BE2C (cell line): ENCODE measurements around the gene LINC00237.

Experiments used
- DNase-seq: peaks from one replicate; pipeline ENCODE4 v3.0.0-alpha.2; 2020
- H3K27me3 ChIP-seq: fragments of 250-450 bp; sonication (Bioruptor Pico); 2 replicates; pipeline ENCODE4 v1.5.1; 2020; ENCODE audit warnings: mild to moderate bottlenecking
- H3K36me3 ChIP-seq: fragments of 250-450 bp; sonication (Bioruptor Pico); 2 replicates; pipeline ENCODE4 v1.5.1; 2020; ENCODE audit warnings: mild to moderate bottlenecking
- H3K4me1 ChIP-seq: fragments of 250-450 bp; sonication (Bioruptor Pico); 2 replicates; pipeline ENCODE4 v1.5.1; 2020
- H3K4me3 ChIP-seq: 2 replicates; pipeline ENCODE4 v1.5.1; 2011; ENCODE audit warnings: low read depth, low read length
- H3K9me3 ChIP-seq: fragments of 250-450 bp; sonication (Bioruptor Pico); 2 replicates; pipeline ENCODE4 v1.5.1; 2020
- CTCF ChIP-seq: IDR thresholded peaks from 2 replicates; pipeline ENCODE4 v1.5.1; 2012; ENCODE audit warnings: mild to moderate bottlenecking, low read depth, low read length

Gene LINC00237

GRCh38 chr20:21118782-21119181 is 12.6 kb upstream of the LINC00237 start:
- no peaks in the 10 kb centered on the region for H3K27me3 ChIP-seq
- DNase-seq = no peak
- no peak for TF ChIP-seq CTCF
- H3K36me3 ChIP-seq = no peaks in the 10 kb centered on the region
- H3K4me1 ChIP-seq = no peaks in the 10 kb centered on the region
- no peaks in the 10 kb centered on the region for H3K9me3 ChIP-seq
- no peak overlapping the region for H3K4me3 ChIP-seq

- H3K4me3 ChIP-seq = no peak overlapping the region
- no peaks in the 10 kb centered on the region for H3K36me3 ChIP-seq
- H3K27me3 ChIP-seq = no peaks in the 10 kb centered on the region
These were observed 12.0 kb upstream of the LINC00237 start for GRCh38 chr20:21118138-21118537.

GRCh38 chr20:21117521-21117920 is 11.4 kb upstream of the LINC00237 start:
- TF ChIP-seq CTCF = no peak
- Histone ChIP-seq H3K4me1 (no peaks in the 10 kb centered on the region), H3K27me3 (no peaks in the 10 kb centered on the region), H3K4me3 (no peak overlapping the region), H3K36me3 (no peaks in the 10 kb centered on the region), H3K9me3 (no peaks in the 10 kb centered on the region)
- no peak for DNase-seq

More at GRCh38 chr20:21118138-21118537, 12.0 kb upstream of the LINC00237 start:
- DNase-seq = no peak
- H3K9me3 ChIP-seq = no peaks in the 10 kb centered on the region
- H3K4me1 ChIP-seq = no peaks in the 10 kb centered on the region
- no peak for TF ChIP-seq CTCF

- Histone ChIP-seq H3K27me3 (no peaks in the 10 kb centered on the region), H3K36me3 (no peaks in the 10 kb centered on the region), H3K4me1 (no peaks in the 10 kb centered on the region), H3K9me3 (no peaks in the 10 kb centered on the region), H3K4me3 (no peak overlapping the region)
- TF ChIP-seq CTCF = no peak
- no peak for DNase-seq
These were observed 8.4 kb upstream of the LINC00237 start for GRCh38 chr20:21114584-21114983.

- DNase-seq = no peak
- Histone ChIP-seq H3K27me3 (no peaks in the 10 kb centered on the region), H3K4me3 (no peak overlapping the region), H3K36me3 (no peaks in the 10 kb centered on the region), H3K4me1 (no peaks in the 10 kb centered on the region), H3K9me3 (no peaks in the 10 kb centered on the region)
- no peak for TF ChIP-seq CTCF
These were observed 7.5 kb upstream of the LINC00237 start for GRCh38 chr20:21113697-21114096.

GRCh38 chr20:21111416-21111815 is 5.3 kb upstream of the LINC00237 start:
- Histone ChIP-seq H3K9me3 (no peaks in the 10 kb centered on the region), H3K4me3 (no peak overlapping the region), H3K27me3 (peaks cover 3% of the 10 kb centered on the region), H3K4me1 (no peaks in the 10 kb centered on the region), H3K36me3 (no peaks in the 10 kb centered on the region)
- TF ChIP-seq CTCF = no peak
- no peak for DNase-seq
